Keratinocyte (primary cell): ENCODE results near the gene KIF25.

Source experiments
- CTCF ChIP-seq, 3 experiments: IDR thresholded peaks in 1 of 3; conservative IDR thresholded peaks in 1 of 3; optimal IDR thresholded peaks in 1 of 3; 2 replicates in 2 of 3; 3 replicates in 1 of 3; pipeline versions ENCODE3 to v1.5.1; 2011; ENCODE audit warnings: low read length in 3 of 3, mild to moderate bottlenecking in 3 of 3, moderate library complexity in 2 of 3, control low read depth in 1 of 3, inconsistent platforms in 1 of 3; ENCODE audit not compliant: insufficient read depth in 2 of 3; ENCODE audit errors: extremely low read depth in 1 of 3
- EZH2 ChIP-seq: IDR thresholded peaks from one replicate; pipeline ENCODE4 v1.6.1; 2012; ENCODE audit warnings: inconsistent platforms, mild to moderate bottlenecking, low read length, moderate library complexity

GRCh38 chr6:168061269-168062210 is 64.1 kb downstream of the KIF25 start:
- TF ChIP-seq CTCF (optimal IDR thresholded peaks at IDR 0.05 in 1 of 3, IDR thresholded peaks at IDR 0.05 in 1 of 3, conservative IDR thresholded peaks at IDR 0.05 in 1 of 3; ENCODE audit: extremely low read depth in 1 of 3, insufficient read depth in 2 of 3, low read length in 3 of 3) (no peak), EZH2 (no peak)
